NCI-H774 (cell line): ENCODE results near the gene CDC73.
"Not testable (repeated sequence)": the region's sequence is repeated elsewhere in the genome, so short reads cannot be mapped to it uniquely, and the experiment has no call there.

ENCODE experiments used
- DNase-seq: peaks from one replicate; lab custom pipeline; 2025; lab: John Stamatoyannopoulos, UW

CDC73 gene

DNA sequence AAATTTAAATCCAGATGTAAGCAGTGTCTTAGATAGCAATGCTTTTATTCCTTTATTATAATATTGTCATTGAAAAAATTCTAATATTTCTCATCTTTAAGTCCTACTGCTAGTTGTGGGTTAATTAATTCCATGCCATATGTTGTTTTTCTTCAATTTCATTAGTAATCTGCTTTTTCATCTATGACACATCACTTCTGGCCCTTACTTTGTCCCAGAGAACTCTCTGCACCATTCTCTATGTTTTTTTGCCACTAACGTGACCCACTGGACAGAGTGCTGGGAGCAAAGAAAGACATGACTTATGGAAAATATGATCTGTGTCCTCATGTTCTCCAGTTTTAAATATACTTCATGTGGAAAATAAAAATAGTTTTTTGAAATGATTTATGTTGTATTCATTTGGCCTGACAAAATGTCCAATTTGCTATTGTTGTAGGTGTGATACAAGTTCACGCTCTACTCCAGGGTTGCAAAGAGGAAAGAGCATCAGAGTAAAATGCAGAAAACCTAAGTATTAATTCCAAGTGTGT, 166.8 kb downstream of the CDC73 start:
- DNase-seq = not testable (repeated sequence)

GRCh38 chr1:193293726-193294125, 171.9 kb downstream of the CDC73 start:
- DNase-seq = no peak

DNA sequence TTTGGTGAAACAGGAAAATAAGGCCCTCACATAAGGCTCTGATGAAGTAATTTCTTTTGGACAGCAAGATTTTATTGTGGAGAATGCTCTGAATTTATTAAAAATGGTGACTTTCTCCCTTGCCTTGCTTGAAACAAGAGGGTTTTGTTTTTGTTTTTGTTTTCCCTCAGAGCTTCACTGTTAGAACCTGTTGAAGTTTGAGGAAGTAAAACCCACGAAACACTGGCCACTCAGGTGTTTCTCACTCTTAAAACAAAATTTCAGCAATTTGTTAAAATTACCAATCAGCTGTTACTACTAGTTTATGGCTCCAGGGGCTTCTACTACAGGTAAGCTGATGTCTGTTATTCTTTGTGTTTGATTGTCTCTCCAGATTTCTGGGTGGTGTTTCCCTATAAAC, 177.2 kb downstream of the CDC73 start:
- DNase-seq = no peak

DNA sequence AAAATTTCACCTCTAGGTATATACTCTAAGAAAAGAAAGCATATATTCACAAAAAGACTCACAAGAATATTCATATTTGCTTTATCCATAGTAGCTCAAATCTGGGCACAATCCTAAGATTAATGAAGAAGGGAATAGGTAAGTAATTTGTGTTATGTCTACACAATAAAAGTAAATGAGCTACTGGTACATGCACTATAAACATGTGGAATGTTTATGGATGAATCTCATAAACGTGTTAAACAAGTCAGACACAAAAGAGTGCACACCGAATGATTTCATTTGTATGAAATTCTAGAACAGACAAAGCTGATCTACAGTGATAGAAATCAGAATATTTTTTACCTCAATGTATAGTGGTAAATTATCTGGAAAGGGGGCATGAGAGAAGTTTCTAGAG, 179.9 kb downstream of the CDC73 start:
- DNase-seq = no peak

- no peak for DNase-seq
Observed at GRCh38 chr1:193303849-193304248, 182.0 kb downstream of the CDC73 start.
